Inferior parietal cortex (tissue), 1 donor: ENCODE measurements around the gene ASGR2.

Source experiments
- DNase-seq: peaks from one replicate; pipeline ENCODE4 v3.0.0-alpha.2; 2016; ENCODE audit errors: extremely low spot score

Gene ASGR2

GRCh38 chr17:7064261-7064660, 50.4 kb downstream of the ASGR2 start:
- no peak for DNase-seq

- DNase-seq, result peak; percentile 40
Observed at GRCh38 chr17:7063518-7064094, 51.0 kb downstream of the ASGR2 start.

- DNase-seq, result no peak
Observed at GRCh38 chr17:7060165-7060891, 54.3 kb downstream of the ASGR2 start.

- no peak for DNase-seq
Observed at GRCh38 chr17:7058831-7059447, 55.7 kb downstream of the ASGR2 start.

GRCh38 chr17:7056386-7056785, 58.2 kb downstream of the ASGR2 start:
- DNase-seq, result no peak
